SK-MEL-5 (cell line): ENCODE data around the gene ENTPD6. TPM values are rescaled to one million over a fixed set of nuclear protein-coding genes. Genes with fewer than 3 reads are reported as not detected.

Source experiments
- DNase-seq: peaks from one replicate; pipeline ENCODE4 v3.0.0-alpha.2; 2016; ENCODE audit warnings: low read depth, low spot score
- in situ Hi-C: cut with HindIII; loops from 2 replicates; pipeline ENCODE4 v1.10.0; 2016; ENCODE audit warnings: low sequenced_read_pairs, high pct_unique_total_duplicates, low pct_unique_long_range_greater_than_20kb
- total RNA-seq: library from RNA; depleted of rRNA; stranded (reverse); fragments of >200 nt; shearing (Covaris generic); gene quantifications from 2 replicates; pipeline ENCODE4 v1.2.3, GENCODE V29; 2014

ENTPD6 gene
- total RNA-seq, 1 experiment from 2014 or later: 236 TPM

- in situ Hi-C loops: no loop called here
Observed at GRCh38 chr20:25204550-25205276, 9.2 kb downstream of the ENTPD6 start.

GRCh38 chr20:25205277-25206062, 10.0 kb downstream of the ENTPD6 start:
- peak; percentile 88 for DNase-seq
- in situ Hi-C loops: no loop called here

More at GRCh38 chr20:25204550-25205276, 9.2 kb downstream of the ENTPD6 start:
- no peak for DNase-seq

GRCh38 chr20:25206063-25206403, 10.5 kb downstream of the ENTPD6 start:
- DNase-seq: no peak
- in situ Hi-C loops: no loop called here

GRCh38 chr20:25206548-25206947, 11.0 kb downstream of the ENTPD6 start:
- in situ Hi-C loops: no loop called here

GRCh38 chr20:25207149-25207959, 11.8 kb downstream of the ENTPD6 start:
- in situ Hi-C loops: no loop called here

More at GRCh38 chr20:25206548-25206947, 11.0 kb downstream of the ENTPD6 start:
- no peak for DNase-seq

GRCh38 chr20:25207960-25208534, 12.5 kb downstream of the ENTPD6 start:
- in situ Hi-C loops: no loop called here
- DNase-seq: no peak

More at GRCh38 chr20:25207149-25207959, 11.8 kb downstream of the ENTPD6 start:
- DNase-seq: no peak

GRCh38 chr20:25209400-25209799, 13.9 kb downstream of the ENTPD6 start:
- in situ Hi-C loops: no loop called here
- DNase-seq: no peak

- in situ Hi-C loops: no loop called here
Observed at GRCh38 chr20:25209911-25210310, 14.4 kb downstream of the ENTPD6 start.

GRCh38 chr20:25211273-25211672, 15.8 kb downstream of the ENTPD6 start:
- in situ Hi-C loops: no loop called here

More at GRCh38 chr20:25209911-25210310, 14.4 kb downstream of the ENTPD6 start:
- DNase-seq: no peak

GRCh38 chr20:25212242-25212641, 16.7 kb downstream of the ENTPD6 start:
- no peak for DNase-seq
- in situ Hi-C loops: no loop called here

More at GRCh38 chr20:25211273-25211672, 15.8 kb downstream of the ENTPD6 start:
- no peak for DNase-seq

- no peak for DNase-seq
- in situ Hi-C loops: no loop called here
Observed at GRCh38 chr20:25213566-25214425, 18.3 kb downstream of the ENTPD6 start.

- DNase-seq: no peak
- in situ Hi-C loops: no loop called here
Observed at GRCh38 chr20:25214426-25214790, 18.9 kb downstream of the ENTPD6 start.

GRCh38 chr20:25214819-25215218, 19.3 kb downstream of the ENTPD6 start:
- DNase-seq: no peak
- in situ Hi-C loops: no loop called here

- DNase-seq: no peak
- in situ Hi-C loops: no loop called here
Observed at GRCh38 chr20:25215521-25215920, 20.0 kb downstream of the ENTPD6 start.

GRCh38 chr20:25216199-25216945, 20.9 kb downstream of the ENTPD6 start:
- in situ Hi-C loops: no loop called here
- DNase-seq: no peak
